GM19463 (cell line): ENCODE data around the gene TBC1D32.
"Not testable (repeated sequence)": the region's sequence is repeated elsewhere in the genome, so short reads cannot be mapped to it uniquely, and the experiment has no call there.

Experiments
- ATAC-seq: cut with Tn5 transposase; IDR thresholded peaks from one replicate; pipeline ENCODE4 v1.9.1; 2021; ENCODE audit warnings: mild to moderate bottlenecking, moderate library complexity; ENCODE audit not compliant: unreplicated experiment

Gene TBC1D32

DNA sequence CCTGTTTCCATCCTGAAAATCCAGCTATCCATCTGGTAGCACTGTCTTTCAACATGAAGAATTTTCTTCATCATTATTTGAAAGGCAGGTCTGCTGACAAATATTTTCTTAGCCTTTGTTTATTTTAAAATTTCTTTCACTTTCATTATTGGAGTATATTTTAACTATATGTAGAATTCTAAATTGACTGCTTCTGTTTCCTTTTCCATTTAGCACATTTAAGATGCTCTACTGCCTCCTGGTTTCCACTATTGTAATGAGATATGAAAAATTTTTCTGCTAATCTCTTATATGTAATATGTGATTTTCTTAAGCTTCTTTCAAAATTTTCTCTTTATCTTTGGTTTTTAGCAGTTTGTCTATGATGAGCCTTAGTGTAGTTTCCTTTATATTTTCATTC is 97.3 kb downstream of the TBC1D32 start:
- no peak for ATAC-seq

DNA sequence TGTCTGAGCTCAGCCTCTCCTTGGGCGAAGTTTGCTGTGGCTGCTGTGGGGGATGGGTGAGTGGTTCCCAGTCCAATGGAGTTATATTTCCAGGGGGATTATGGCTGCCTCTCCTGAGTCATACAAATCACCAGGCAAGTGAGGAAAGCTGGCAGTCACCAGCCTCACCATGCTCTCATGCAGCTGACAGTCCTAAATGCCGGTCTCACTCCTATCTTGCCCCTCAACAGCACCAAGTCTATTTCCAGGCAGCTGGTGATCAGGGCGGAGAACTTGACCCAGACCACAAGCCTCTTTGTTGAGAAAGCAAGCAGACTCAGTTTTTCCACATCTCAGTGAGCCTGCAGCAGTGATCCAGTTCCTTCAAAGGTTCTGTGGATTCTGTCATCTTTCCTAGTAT is 98.9 kb downstream of the TBC1D32 start:
- no peak for ATAC-seq

DNA sequence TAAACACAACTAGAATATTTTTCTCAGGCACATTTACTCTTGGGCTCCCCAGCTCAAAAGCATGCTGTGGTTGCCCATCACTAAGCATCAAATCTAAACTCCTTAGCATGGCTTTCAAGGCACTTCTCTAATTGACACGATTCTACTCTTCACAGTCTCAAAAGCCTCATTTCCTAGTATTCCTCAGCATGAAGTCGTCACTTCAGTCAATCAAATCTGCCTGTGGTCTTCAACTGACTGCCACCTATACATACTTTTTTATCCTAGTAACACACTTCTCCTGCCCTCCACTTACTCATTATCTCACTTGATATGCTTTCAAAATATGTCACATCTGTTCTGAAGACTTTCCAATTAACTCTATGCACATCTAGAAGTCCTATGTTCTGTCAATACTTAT is 110.3 kb downstream of the TBC1D32 start:
- ATAC-seq = no peak

DNA sequence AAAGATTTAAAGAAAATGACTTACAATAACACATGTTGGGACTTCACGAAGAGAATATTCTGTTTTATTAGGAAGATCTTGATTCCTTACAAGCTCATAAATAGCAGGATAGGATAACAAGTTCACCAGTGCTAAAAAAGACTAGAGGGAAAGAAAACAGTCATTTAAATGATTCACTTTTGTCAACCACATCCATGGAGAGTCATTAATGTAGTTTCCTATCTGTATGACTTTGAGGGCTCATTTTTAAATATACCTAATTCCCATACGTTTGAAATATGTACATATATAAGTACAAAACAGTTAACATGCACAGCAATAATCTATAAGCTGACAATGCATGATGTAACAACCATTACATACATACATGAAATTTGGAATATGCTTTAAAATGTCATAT is 111.1 kb downstream of the TBC1D32 start:
- no peak for ATAC-seq

DNA sequence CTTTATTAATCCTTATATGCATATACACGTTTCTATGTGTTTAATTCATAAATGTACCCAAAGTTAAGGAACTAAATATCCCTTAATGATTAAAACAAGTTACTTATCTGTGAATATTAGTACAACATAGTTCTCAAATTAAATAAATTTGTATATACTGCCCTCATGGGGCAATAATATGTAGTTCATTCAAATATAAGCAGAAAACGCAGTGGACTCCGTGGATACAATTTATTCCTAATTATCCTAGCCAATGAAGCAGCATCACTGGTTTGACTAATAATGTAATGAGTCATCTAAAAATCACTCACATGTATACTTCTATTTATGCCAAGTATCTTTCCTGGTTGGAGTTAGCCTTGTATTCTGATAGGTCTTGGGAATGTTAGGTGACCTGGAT is 111.6 kb downstream of the TBC1D32 start:
- no peak for ATAC-seq

DNA sequence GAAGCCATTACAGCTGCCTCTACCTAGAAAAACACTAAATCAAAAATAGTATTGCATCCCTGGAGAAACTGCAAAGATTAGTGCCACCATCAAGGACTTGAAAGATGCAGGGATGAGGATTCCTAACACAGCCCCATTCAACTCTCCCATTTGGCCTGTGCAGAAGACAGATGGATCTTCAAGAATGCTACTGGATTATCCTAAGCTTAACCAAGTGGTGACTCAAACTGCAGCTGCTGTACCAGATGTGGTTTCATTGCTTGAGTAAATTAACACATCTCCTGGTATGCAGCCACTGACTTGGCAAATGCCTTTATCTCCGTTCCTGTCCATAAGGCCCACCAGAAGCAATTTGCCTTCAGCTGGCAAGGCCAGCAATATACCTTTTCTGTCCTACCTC is 117.4 kb downstream of the TBC1D32 start:
- no peak for ATAC-seq

DNA sequence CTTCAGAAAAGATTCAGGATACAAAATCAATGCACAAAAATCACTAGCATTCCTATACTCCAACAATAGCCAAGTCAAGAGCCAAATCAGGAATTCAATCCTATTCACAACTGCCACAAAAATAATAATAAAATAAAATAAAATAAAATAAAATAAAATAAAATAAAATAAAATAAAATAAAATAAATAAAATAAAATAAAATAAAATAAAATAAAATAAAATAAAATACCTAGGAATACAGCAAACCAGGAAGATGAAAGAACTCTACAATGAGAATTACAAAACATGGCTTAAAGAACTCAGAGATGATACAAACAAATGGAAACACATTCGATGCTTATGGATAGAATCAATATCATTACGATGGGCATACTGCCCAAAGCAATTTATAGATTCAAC is 120.9 kb downstream of the TBC1D32 start:
- ATAC-seq = not testable (repeated sequence)

DNA sequence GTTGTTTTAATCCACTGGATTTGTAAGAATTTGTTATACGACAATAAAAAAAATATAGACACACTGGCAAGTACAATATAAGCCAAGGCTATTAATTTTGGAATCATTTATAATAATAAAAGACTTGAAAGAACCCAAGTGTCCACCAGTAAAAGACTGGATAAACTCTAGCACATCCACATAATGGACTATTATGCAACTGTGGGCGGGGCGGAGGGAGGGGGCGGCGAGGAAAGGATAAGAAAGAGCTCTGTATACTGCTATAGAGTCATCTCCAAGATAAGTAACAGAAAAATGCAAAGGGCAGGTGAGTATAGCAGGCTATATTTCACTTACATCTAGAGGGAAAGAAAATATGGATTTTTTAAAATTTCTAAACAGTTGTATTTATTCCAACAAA is 123.3 kb downstream of the TBC1D32 start:
- ATAC-seq = no peak

DNA sequence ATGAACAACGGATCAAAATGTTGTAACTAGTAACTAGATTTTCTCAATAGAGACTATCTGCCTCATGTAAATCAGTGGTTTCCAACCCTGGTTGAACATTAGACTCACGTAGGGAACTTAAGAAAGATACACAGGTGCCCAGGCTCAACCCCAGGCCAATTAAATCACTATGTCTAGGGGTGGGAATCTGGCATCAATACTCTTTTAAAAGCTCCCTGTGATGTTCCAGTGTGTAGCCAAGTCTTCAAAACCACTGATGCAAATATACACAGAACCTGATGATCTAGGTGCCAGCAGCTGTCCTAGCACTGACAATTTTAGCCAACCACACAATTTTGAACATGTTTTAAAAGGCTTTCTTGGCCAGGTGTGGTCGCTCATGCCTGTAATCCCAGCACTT is 128.7 kb downstream of the TBC1D32 start:
- ATAC-seq = no peak

DNA sequence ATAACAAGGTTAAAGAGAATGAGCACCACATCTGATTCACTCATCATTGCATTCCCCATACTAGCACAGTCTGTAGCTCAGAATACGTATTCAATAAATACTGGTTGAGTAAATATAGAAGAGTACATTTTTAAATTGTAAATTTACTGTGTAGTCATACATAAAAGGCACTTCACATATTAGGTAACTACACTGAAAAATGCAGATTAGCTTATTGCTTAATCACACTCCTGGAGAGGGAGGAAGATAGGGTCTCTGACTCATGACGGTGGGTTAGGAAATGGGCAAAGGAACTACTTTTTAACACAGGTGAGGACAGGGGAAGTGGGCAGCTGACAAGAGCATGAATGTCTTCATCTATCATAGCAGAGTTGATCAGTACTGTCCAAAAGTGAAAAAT is 133.2 kb downstream of the TBC1D32 start:
- no peak for ATAC-seq

DNA sequence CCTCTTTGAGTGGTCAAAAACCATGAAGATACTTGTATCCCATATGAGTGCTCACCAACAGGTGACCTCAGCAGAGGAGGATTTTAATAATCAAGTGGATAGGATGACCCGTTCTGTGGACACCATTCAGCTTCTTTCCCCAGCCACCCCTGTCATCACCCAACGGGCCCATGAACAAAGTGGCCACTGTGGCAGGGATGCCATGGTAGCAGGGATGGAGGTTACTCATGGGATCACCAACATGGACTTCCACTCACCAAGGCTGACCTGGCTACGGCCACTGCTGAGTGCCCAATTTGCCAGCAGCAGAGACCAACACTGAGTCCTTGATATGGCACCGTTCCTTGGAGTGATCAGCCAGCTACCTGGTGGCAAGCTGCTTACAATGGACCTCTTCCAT is 138.2 kb downstream of the TBC1D32 start:
- not testable (repeated sequence) for ATAC-seq

DNA sequence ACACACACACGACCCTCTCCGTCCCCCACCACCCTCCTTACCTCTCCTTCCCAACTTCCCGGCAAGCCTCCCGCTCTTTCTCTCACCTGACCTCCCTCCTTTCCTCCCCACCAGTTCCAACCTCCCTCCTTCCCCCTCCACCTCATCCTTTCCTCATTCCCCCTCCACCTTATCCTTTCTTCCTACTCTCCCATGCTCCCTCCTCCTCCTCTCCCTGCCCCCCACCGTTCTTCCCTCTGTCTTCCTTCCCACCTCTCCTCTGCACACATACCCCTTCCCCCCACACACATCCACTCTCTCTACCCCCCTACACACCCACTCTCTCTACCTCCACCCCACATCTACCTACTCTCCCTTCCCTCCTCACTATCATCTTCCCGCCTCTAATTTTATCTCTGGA is 144.2 kb downstream of the TBC1D32 start:
- ATAC-seq = no peak

DNA sequence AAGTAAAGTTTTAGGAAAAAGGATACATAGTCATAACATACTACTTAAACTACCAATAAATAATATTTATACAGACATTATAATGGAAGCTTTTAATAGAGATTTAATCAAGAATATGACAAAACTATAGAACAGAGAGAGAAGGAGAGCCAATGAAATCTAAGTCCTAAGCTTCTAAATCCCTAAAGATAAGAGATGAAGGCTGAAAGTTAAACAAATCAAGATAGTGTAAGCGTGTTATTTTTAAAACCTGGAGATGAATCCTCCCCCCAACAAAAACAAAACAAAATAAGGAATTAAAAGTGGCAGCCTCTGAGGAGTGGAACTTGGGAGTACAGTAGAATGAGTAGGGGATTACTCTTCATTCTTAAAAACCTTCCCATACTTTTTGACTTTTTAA is 145.9 kb downstream of the TBC1D32 start:
- no peak for ATAC-seq

DNA sequence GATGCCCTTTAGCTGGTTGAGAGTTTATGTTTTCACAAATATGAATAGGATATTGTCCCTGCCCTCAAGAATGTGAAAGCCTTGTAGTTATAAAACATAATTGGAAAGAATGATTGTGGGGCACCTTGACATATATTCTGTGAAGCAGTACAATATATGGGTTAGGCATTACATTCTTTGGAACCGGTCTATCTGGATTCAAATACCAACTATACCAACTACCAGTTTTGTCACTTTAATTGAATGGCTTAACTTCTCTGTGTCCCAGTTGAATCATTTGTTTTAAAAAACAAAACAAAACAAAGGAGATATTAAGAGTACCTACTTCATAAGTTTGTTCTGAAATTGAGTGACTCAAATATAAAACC is 146.5 kb downstream of the TBC1D32 start:
- ATAC-seq = no peak

DNA sequence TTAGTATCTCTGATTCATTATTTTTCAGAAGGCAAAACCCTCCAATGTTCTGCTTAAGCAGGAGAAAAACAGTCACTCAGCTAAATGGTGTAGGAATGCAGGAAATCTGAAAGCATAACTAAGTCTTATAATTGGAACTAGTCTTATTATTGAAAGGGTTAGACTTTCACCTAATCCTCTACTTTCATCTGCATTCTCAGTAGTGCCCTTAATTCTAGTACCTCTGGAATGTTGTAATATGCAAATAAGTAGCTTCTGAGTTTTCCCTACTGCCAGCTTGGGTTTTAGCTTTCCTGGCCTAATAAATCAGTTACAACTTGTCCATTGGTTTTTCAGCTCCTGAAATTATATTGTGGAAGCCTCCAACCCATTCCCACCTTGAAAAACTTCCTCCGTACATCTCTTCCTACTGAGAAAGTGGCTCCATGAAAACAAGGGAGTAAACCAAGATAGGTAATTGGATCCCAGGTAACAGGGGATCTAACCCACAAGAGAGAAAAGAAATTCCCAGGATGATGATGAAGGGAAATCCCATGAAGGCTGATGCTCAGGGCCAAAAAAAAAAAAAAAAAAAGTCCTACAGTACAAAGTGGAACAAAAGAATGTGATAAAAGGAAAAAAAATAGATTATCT is 147.0 kb downstream of the TBC1D32 start:
- no peak for ATAC-seq

DNA sequence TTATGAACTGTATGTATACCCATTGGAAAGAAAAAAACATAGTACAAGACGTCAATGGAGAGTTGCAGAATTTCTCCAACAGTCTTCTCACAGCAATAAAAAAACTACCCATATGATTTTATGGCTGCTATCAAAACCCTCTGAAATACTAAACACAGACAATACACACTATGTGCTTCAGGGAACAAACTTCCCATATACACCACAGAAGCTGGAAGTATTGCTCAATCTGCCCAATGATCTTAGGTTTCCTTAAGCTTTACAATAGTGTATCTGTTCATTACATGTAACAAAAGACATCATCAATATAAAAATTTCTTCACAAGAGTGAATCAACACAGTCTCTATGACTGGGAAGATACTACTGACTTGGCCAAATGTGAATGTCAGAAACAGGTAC is 150.5 kb downstream of the TBC1D32 start:
- ATAC-seq = no peak

DNA sequence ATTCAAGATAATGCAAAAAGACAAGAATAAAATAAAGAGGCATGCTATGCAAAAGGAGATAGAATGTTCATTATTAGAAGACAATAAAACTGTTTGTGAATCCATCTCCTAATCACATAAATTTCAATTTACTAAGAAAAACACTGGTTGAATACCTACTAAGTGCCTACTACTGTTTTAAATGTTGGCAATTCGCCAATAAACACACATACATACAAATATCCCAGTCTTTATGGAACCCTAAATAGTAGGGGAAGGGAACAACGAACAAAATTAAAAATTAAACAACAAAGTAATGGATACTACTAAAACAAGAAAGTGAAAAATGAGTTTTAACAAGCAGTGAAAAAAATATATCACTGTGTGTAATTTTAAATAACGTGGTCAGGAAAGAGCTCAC is 158.5 kb downstream of the TBC1D32 start:
- no peak for ATAC-seq

DNA sequence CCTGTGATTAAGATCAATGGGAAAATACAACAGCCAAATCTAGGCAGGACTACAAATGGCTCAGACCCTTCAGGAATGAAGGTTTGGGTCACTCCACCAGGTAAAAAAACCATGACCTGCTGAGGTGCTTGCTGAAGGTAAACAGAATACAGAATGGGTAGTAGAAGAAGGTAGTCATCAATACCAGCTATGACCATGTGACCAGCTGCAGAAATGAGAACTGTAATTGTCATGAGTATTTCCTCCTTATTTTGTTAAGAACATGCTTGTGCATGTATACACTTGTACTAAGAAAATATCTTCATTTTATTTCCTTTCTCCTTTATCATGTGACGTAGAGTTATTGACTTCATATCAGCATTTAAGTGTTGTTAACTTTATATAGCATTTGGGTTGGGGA is 161.8 kb downstream of the TBC1D32 start:
- not testable (repeated sequence) for ATAC-seq

DNA sequence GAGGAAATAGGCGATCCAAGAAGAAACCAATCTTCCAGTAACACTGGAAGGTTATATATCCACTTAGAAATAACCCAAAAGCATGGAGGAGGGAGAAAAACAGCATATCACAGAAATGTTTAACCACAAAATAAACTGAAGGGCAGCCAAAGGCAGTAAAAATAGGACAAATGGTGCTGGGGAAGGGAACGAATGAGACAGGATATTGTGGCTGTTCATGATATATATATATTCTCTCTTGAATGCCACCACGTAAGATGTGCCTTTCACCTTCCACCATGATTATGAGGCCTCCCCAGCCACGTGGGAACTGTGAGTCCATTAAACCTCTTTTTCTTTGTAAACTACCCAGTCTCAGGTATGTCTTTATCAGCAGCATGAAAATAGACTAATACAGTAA is 162.4 kb downstream of the TBC1D32 start:
- no peak for ATAC-seq

DNA sequence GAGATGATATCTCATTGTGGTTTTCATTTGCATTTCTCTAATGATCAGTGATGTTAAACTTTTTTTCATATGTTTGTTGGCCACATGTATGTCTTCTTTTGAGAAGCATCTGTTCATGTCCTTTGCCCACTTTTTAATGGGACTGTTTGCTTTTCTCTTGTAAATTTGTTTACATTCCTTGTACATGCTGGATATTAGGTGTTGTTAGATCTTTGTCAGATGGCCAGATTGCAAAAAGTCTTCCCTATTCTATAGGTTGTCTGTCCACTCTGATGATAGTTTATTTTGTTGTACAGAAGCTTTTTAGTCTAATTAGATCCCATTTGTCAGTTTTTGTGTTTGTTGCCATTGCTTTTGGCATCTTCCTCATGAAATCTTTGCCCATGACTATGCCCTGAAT is 172.4 kb downstream of the TBC1D32 start:
- ATAC-seq = no peak

DNA sequence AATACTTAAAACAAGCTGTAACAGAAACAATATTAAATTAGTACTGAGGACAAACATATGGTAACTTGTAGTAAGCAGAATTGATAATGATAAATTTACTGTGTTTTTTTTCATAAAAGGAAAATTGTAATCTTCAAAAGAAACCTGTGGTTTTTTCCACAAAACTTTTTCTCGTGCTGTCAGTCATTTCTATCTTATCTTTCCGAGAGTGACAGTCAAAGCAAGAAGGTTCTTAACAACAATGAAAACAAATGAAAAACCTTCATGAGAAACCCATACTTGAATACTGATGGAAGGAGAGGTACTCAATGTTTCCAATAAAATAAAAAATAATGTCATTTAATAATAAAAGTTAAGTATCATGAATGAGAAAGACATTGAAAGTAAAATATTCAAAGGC is 174.0 kb downstream of the TBC1D32 start:
- no peak for ATAC-seq

DNA sequence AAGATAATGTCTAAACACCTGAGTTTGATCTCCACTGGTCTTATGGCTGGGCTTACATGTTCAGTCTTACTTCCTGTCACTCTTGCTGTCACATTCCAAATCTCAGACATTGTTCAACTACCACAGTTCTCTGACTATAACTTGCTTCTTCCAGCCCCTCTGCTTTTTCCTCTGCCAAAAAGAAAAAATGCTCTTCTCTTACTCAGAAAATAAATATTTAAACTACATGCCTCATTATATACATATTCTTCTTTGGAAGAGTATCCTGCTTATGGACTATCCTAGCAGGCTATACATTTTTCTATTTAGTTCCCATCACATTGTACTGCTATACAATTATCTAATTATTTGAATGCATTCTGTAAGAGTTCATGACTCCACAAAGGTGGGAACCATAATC is 175.4 kb downstream of the TBC1D32 start:
- no peak for ATAC-seq

DNA sequence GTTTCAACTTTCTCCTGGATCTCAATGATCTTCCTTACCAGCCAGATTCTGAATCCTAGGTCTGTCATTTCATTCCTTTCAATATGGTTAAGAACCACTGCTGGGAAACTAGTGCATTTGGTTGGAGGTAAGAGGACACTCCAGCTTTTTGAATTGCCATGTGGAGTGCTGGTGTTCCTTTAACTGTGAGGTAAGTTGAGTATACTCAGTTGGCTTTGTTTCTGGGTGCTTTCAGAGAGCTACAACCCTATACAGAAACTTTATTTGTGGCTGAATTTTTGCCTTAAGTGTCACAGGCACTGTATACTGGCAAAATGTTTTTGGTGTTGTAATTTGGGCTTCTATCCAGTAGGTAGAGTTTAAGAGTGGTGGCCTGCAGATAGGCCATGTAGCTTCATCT is 175.8 kb downstream of the TBC1D32 start:
- no peak for ATAC-seq

DNA sequence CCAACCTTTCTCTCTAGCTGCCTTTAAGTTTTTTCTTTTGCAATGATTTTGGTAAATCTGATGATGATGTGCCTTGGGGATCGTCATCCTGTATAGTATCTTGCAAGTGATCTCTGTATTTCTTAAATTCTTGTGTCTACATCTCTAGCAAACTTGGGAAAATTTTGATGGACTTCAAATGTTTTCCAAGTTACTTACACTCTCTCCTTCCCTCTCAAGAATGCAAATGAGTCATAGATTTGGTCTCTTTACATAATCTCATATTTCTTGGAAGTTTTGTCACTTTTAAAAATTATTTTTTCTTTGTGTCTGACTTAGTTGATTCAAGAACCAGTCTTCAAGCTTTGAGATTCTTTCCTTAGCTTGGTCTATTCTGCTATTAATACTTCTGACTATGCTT is 176.4 kb downstream of the TBC1D32 start:
- ATAC-seq = no peak
